K562 (cell line): ENCODE results near the gene NEK1. TPM values are rescaled to one million over a fixed set of nuclear protein-coding genes. Genes with fewer than 3 reads are reported as not detected.

ENCODE experiments used
- ATAC-seq: fragments of 200-7000 bp; cut with Tn5 transposase; 3 replicates; pipeline ENCODE4 v1.9.1; 2020; ENCODE audit warnings: moderate library complexity
- BruUV-seq: library from RNA; stranded (reverse); fragments of 400-500 nt; replicated peaks from 2 replicates; lab custom pipeline; 2021; lab: Mats Ljungman, UMichigan
- CTCF ChIA-PET: fragments of 300-600 bp; formaldehyde crosslinking; extraction: SDS; loops from one replicate; lab custom pipeline; 2021; ENCODE audit warnings: low intra/inter-chr PET ratio; lab: Yijun Ruan, JAX
- POLR2A ChIA-PET: fragments of 300-600, 350-650 bp; sonication (Branson Sonifier 250); formaldehyde crosslinking; extraction: SDS; loops from one replicate; lab custom pipeline; 2021; ENCODE audit warnings: antibody characterized with exemption, inconsistent platforms; lab: Yijun Ruan, JAX
- DNase-seq, 4 experiments: peaks; one replicate each; pipeline versions ENCODE4 v3.0.0 to v3.0.0-alpha.2; 2011 to 2018; ENCODE audit warnings: low spot score in 3 of 4, mixed read lengths in 3 of 4; ENCODE audit errors: extremely low read depth in 1 of 4
- FAIRE-seq: peaks from 2 replicates; lab custom pipeline; 2011; peaks lifted over from hg19 to GRCh38; lab: Jason Lieb, UNC
- H2AFZ ChIP-seq: 2 replicates; pipeline ENCODE4 v1.6.0; 2011; ENCODE audit warnings: low read depth, low read length, control low read depth, inconsistent platforms
- H3K27ac ChIP-seq: fragments of 200-600 bp; 3 replicates; pipeline ENCODE4 v1.8.0; 2011; ENCODE audit warnings: low read depth, mild to moderate bottlenecking, control low read depth, inconsistent platforms, low read length, moderate library complexity, mixed read lengths; ENCODE audit errors: extremely low read depth
- H3K27me3 ChIP-seq, 2 experiments: fragments of 300-600 bp in 1 of 2; 2 replicates in 1 of 2; 3 replicates in 1 of 2; pipeline versions ENCODE4 v1.6.0 to v1.8.0; 2011; ENCODE audit warnings: inconsistent platforms in 2 of 2, low read length in 2 of 2, mild to moderate bottlenecking in 1 of 2, mixed read lengths in 1 of 2, moderate library complexity in 1 of 2; ENCODE audit not compliant: control insufficient read depth in 2 of 2, insufficient read depth in 2 of 2
- H3K36me3 ChIP-seq: fragments of 300-600 bp; 3 replicates; pipeline ENCODE4 v1.8.0; 2011; ENCODE audit warnings: mild to moderate bottlenecking, low read length, inconsistent platforms; ENCODE audit not compliant: control insufficient read depth, insufficient read depth
- H3K4me1 ChIP-seq, 2 experiments: fragments of 200-600 bp in 1 of 2; replicated peaks in 1 of 2; 2 replicates in 1 of 2; 3 replicates in 1 of 2; pipeline versions ENCODE4 v1.5.1 to v1.8.0; 2011; ENCODE audit warnings: inconsistent platforms in 2 of 2, low read length in 2 of 2, mild to moderate bottlenecking in 1 of 2, mixed read lengths in 1 of 2, moderate library complexity in 1 of 2; ENCODE audit not compliant: control insufficient read depth in 2 of 2, insufficient read depth in 2 of 2
- H3K4me2 ChIP-seq: 2 replicates; pipeline ENCODE4 v1.6.1; 2011; ENCODE audit warnings: low read length, control low read depth, inconsistent platforms, mixed read lengths; ENCODE audit not compliant: insufficient read depth
- H3K4me3 ChIP-seq: fragments of 200-600 bp; sonication (generic), shearing (Covaris generic); 2 replicates; pipeline ENCODE4 v1.5.1; 2016; ENCODE audit warnings: control low read depth, inconsistent platforms
- H3K79me2 ChIP-seq: fragments of 200-600 bp; 3 replicates; pipeline ENCODE4 v1.8.0; 2011; ENCODE audit warnings: low read length, inconsistent platforms; ENCODE audit not compliant: control insufficient read depth, insufficient read depth
- H3K9ac ChIP-seq, 2 experiments: 2 replicates each; pipeline versions ENCODE4 v1.6.0 to v1.6.1; 2011; ENCODE audit warnings: low read depth in 2 of 2, low read length in 2 of 2, control low read depth in 1 of 2, inconsistent platforms in 1 of 2, mild to moderate bottlenecking in 1 of 2, mixed read lengths in 1 of 2; ENCODE audit not compliant: insufficient read depth in 1 of 2
- H3K9me1 ChIP-seq: one replicate; pipeline ENCODE4 v1.6.0; 2011; ENCODE audit warnings: inconsistent platforms, mild to moderate bottlenecking, low read length, moderate library complexity; ENCODE audit not compliant: control insufficient read depth, insufficient read depth
- H3K9me3 ChIP-seq: replicated peaks from 2 replicates; pipeline ENCODE4 v1.5.1; 2011; ENCODE audit warnings: low read depth, low read length, inconsistent platforms; ENCODE audit not compliant: control insufficient read depth, insufficient read depth
- H4K20me1 ChIP-seq: replicated peaks from 2 replicates; pipeline ENCODE4 v1.6.1; 2011; ENCODE audit warnings: low read length, inconsistent platforms, mixed read lengths; ENCODE audit not compliant: control insufficient read depth, insufficient read depth
- ATF2 ChIP-seq: sonication (generic); formaldehyde crosslinking; IDR thresholded peaks from 2 replicates; pipeline ENCODE4 v1.8.1; 2022; ENCODE audit warnings: missing genetic modification reagents
- ETS1 ChIP-seq: conservative IDR thresholded peaks from 2 replicates; pipeline ENCODE4 v1.6.1; 2011; ENCODE audit warnings: low read depth, mild to moderate bottlenecking, low read length; ENCODE audit not compliant: control insufficient read depth
- FOXO4 ChIP-seq: fragments of 450-650 bp; formaldehyde crosslinking; IDR thresholded peaks from 2 replicates; pipeline ENCODE4 v1.4.0; 2020; ENCODE audit warnings: mild to moderate bottlenecking, moderate library complexity
- HDGF ChIP-seq: fragments of 450-650 bp; IDR thresholded peaks from 2 replicates; pipeline ENCODE4 v1.6.1; 2016
- HSF4 ChIP-seq: fragments of 250-450 bp; sonication (Bioruptor Pico); IDR thresholded peaks from 2 replicates; pipeline ENCODE4 v2.1.2; 2022; ENCODE audit warnings: mild to moderate bottlenecking, moderate library complexity, borderline replicate concordance
- L3MBTL2 ChIP-seq: fragments of 450-650 bp; IDR thresholded peaks from 2 replicates; pipeline ENCODE4 v1.6.1; 2016; ENCODE audit warnings: mild to moderate bottlenecking, moderate library complexity
- LARP7 ChIP-seq: fragments of 450-650 bp; IDR thresholded peaks from 2 replicates; pipeline ENCODE4 v1.6.1; 2016
- MAFG ChIP-seq: fragments of 450-650 bp; conservative IDR thresholded peaks from 2 replicates; pipeline ENCODE4 v1.6.1; 2016; ENCODE audit warnings: missing genetic modification characterization, missing compliant biosample characterization
- MTA3 ChIP-seq: fragments of 450-650 bp; formaldehyde crosslinking; IDR thresholded peaks from 2 replicates; pipeline ENCODE4 v1.6.1; 2017; ENCODE audit warnings: mild to moderate bottlenecking, borderline replicate concordance
- PCBP2 ChIP-seq: fragments of 200-400 bp; formaldehyde crosslinking; IDR thresholded peaks from 2 replicates; pipeline ENCODE4 v1.6.1; 2018; ENCODE audit warnings: low read length, low read depth, mild to moderate bottlenecking, moderate library complexity; ENCODE audit not compliant: poor library complexity, severe bottlenecking
- TAF7 ChIP-seq: fragments of 450-650 bp; IDR thresholded peaks from 2 replicates; pipeline ENCODE4 v1.6.1; 2016; ENCODE audit warnings: missing genetic modification characterization, missing compliant biosample characterization
- TFAM ChIP-seq: fragments of 250-450 bp; sonication (Bioruptor Pico); conservative IDR thresholded peaks from 2 replicates; pipeline ENCODE4 v1.5.0; 2021; ENCODE audit warnings: mild to moderate bottlenecking, moderate library complexity
- YY1 ChIP-seq, 3 experiments: IDR thresholded peaks; 2 replicates each; pipeline ENCODE4 v1.6.1; 2011; ENCODE audit warnings: low read length in 2 of 3, mild to moderate bottlenecking in 2 of 3, moderate library complexity in 2 of 3, borderline replicate concordance in 1 of 3, control low read depth in 1 of 3, low read depth in 1 of 3; ENCODE audit not compliant: insufficient read depth in 3 of 3, insufficient replicate concordance in 2 of 3, control insufficient read depth in 1 of 3, insufficient read length in 1 of 3; ENCODE audit errors: extremely low read depth in 1 of 3
- in situ Hi-C: fragments of 300-500 bp; cut with MboI; formaldehyde crosslinking; loops from 4 replicates; pipeline ENCODE4 v1.15.0; 2018; ENCODE audit warnings: inconsistent platforms, mixed read lengths
- intact Hi-C: fragments of 100-400 bp; cut with micrococcal nuclease; formaldehyde crosslinking; loops from 2 replicates; pipeline ENCODE4 v1.14.2; 2022
- polyA plus RNA-seq, 8 experiments: library from polyadenylated mRNA; depleted of rRNA in 4 of 8; stranded (reverse) in 5 of 8; unstranded in 3 of 8; fragments of >200 nt; fragmentation: Nextera tagmentation in 2 of 8; fragmentation: Illumina TruSeq in 1 of 8; extraction: Ambion mirVana in 2 of 8; extraction: Trizol in 1 of 8; gene quantifications; 2 replicates each; pipeline versions ENCODE4 v1.2.1 to v1.2.3, GENCODE V29; 2011 to 2014; ENCODE audit warnings: inconsistent platforms in 1 of 8, missing spikeins in 1 of 8
- total RNA-seq, 7 experiments: library from RNA; depleted of rRNA in 6 of 7; stranded (reverse); fragments of >200 nt in 6 of 7; fragmentation: Illumina TruSeq in 2 of 7; extraction: Trizol in 2 of 7; gene quantifications; 2 replicates each; pipeline versions ENCODE4 v1.2.1 to v1.2.3, GENCODE V29; 2011 to 2021; ENCODE audit warnings: low replicate concordance in 1 of 7
- TF ChIP-seq, protein P1 (sequence below): sonication (generic); formaldehyde crosslinking; IDR thresholded peaks from 2 replicates; pipeline ENCODE4 v1.9.0; 2022; ENCODE audit warnings: mild to moderate bottlenecking, missing genetic modification reagents
- TF ChIP-seq, protein P2 (sequence below): fragments of 450-650 bp; formaldehyde crosslinking; IDR thresholded peaks from 2 replicates; pipeline ENCODE4 v1.4.0; 2020; ENCODE audit warnings: mild to moderate bottlenecking, mixed read lengths

NEK1 gene
- total and polyA plus RNA-seq, 9 of the 15 experiments (the other 6 are each of a cell fraction or from before 2014, with no cell fraction given), result 6.2 to 15.7 (median 10.3) TPM

- no peaks in the 10 kb centered on the region for H3K79me2 ChIP-seq
- no peaks in the 10 kb centered on the region for H4K20me1 ChIP-seq
- TF ChIP-seq FOXO4, result no peak
- TF ChIP-seq TFAM, result no peak
- TF ChIP-seq, protein P1, sequence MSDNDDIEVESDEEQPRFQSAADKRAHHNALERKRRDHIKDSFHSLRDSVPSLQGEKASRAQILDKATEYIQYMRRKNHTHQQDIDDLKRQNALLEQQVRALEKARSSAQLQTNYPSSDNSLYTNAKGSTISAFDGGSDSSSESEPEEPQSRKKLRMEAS (CRISPR knock-in tag), result no peak
- TF ChIP-seq ETS1, result no peak
- no peak for TF ChIP-seq L3MBTL2
- no peak for TF ChIP-seq HSF4 (CRISPR knock-in tag)
- TF ChIP-seq ATF2 (CRISPR knock-in tag), result no peak
- no peak for TF ChIP-seq LARP7
- no peak for TF ChIP-seq TAF7
- no peak for TF ChIP-seq MAFG (tag)
- TF ChIP-seq YY1 (IDR thresholded peaks at IDR 0.05; ENCODE audit: borderline replicate concordance in 1 of 3, control insufficient read depth in 1 of 3, extremely low read depth in 1 of 3, insufficient read depth in 3 of 3, insufficient read length in 1 of 3, insufficient replicate concordance in 2 of 3, low read depth in 1 of 3, low read length in 2 of 3), result no peak
- TF ChIP-seq, protein P2, sequence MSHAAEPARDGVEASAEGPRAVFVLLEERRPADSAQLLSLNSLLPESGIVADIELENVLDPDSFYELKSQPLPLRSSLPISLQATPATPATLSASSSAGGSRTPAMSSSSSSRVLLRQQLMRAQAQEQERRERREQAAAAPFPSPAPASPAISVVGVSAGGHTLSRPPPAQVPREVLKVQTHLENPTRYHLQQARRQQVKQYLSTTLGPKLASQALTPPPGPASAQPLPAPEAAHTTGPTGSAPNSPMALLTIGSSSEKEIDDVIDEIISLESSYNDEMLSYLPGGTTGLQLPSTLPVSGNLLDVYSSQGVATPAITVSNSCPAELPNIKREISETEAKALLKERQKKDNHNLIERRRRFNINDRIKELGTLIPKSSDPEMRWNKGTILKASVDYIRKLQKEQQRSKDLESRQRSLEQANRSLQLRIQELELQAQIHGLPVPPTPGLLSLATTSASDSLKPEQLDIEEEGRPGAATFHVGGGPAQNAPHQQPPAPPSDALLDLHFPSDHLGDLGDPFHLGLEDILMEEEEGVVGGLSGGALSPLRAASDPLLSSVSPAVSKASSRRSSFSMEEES (CRISPR knock-in tag), result no peak
- no peak for TF ChIP-seq MTA3
- TF ChIP-seq PCBP2, result no peak
- TF ChIP-seq HDGF, result no peak
- BruUV-seq, result no TSS peak
- ATAC-seq (no peak), FAIRE-seq (no peak), DNase-seq (no peak)
- H3K27me3 ChIP-seq, result no peaks in the 10 kb centered on the region
- H3K4me3 ChIP-seq, result no peak overlapping the region
- H2AFZ ChIP-seq, result no peak overlapping the region
- no peak overlapping the region for H3K4me2 ChIP-seq
- no peak overlapping the region for H3K9ac ChIP-seq
- H3K9me3 ChIP-seq, result no peaks in the 10 kb centered on the region
- no peaks in the 10 kb centered on the region for H3K4me1 ChIP-seq
- ChIA-PET CTCF (no interaction called here), POLR2A (interaction anchor here (0.5 kb wide), 1 partner anchor 193 kb away, joined by 3 read pairs; no protein-coding TSS in a partner anchor)
- in situ Hi-C loops, result no loop called here
- no peaks in the 10 kb centered on the region for H3K9me1 ChIP-seq
- peaks cover 9% of the 10 kb centered on the region for H3K36me3 ChIP-seq
- no peak overlapping the region for H3K27ac ChIP-seq
- intact Hi-C loops, result no loop called here
Observed at GRCh38 chr4:169398316-169398715, 214.1 kb downstream of the NEK1 start.
